ENCODE data around the gene DCTN1. TPM values are rescaled to one million over a fixed set of nuclear protein-coding genes. Genes with fewer than 3 reads are reported as not detected.

The DCTN1 gene
- 102 to 155 TPM (median 147 TPM) in 5 replicates for total RNA-seq (2022; extraction: Qiagen RNA extraction)

DNA sequence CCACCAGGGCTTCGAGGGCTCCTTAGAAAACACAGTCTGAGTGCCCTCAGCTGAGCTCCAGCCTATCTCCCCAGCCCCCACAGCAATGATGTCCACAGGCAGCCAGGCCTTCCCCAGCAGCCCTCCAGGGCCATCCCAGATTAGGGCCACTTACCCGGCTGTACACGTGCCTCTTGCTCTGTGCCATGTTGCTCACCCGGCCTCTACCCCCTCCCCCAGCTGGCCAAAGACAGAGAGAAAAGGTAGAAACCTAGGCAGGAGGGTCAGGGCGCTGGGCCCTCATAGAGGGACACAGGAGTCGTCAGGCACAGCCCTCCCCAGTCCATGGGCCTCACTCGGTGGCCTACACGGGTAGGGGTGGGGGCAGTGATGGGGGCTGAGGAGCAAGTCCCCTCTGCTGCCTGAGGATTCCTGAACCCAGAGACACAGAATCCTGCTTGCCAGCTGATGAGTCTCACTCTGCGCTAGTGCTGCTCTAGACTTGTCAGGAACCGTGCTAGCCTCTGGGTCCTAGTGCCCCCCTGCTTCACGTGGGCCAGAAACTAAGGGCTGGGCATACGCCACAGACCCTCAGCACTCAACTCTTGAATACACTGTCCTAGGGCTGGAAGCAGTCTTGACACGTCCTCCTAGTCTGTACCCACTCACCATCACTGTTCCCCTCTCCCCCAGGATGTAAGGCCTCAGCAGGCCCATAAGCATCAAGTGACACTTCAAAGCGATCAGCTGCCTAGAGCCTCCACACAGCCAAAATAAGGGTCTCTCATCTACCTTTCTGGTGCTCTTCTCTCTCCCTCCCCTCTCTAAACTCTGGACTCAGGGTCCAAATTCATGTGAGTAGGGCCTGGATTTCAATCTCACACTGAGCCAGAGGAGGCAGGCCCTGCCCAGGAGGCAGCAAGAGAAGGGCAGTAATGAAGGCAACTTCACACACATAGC, at the start of gene DCTN1:
TSS of gene DCTN1 (minus strand) at position 461 of the 939 bp plus-strand sequence. CDS start at position 187, 274 bp downstream.

GRCh38 chr2:74421221-74421870, 41.2 kb upstream of the DCTN1 start, which contains the start of the genes C2orf81 and WDR54:
Gene C2orf81, minus strand, starts transcription at chr2:74421619. Its CDS starts 59 bp downstream, at chr2:74421560.
Gene WDR54, plus strand, starts transcription at chr2:74421730. Its CDS starts 424 bp downstream, at chr2:74422154.

DNA sequence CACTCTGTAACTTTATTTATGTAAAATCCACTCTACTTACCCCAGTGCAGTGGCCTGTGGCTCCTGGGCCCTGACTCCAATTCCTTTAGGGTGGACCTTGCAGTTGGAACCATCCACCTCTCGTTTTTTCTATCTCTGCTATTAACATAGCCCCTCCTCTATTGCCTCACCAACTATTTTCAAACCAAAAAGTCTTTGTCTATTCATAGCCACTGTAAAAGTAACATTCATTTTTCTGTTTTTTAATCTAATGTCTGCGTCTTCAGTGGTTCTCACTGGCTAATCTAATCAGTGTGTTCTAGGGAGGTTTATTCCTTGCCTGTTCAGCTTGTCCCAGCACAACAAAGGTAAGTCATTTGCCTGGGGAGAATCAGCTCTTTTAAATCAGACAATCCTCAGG, 36.8 kb downstream of the DCTN1 start, which contains the start of gene SLC4A5:
TSS of gene SLC4A5 (minus strand) at position 101 of the 400 bp plus-strand sequence. CDS start 28,393 bp downstream, outside the sequence.

Other genes starting within 250 kb of the DCTN1 start
- gene BOLA3, start 232.4 kb downstream of the DCTN1 start, total RNA-seq (2022; extraction: Qiagen RNA extraction), result 121 to 144 TPM (median 132 TPM) in 5 replicates
- gene MOB1A, start 201.4 kb downstream of the DCTN1 start, total RNA-seq (2022; extraction: Qiagen RNA extraction), result 73.4 to 87.8 TPM (median 79.9 TPM) in 5 replicates
- gene MTHFD2, start 181.7 kb downstream of the DCTN1 start, total RNA-seq (2022; extraction: Qiagen RNA extraction), result 149 to 173 TPM (median 158 TPM) in 5 replicates
- gene SLC4A5, start 36.9 kb downstream of the DCTN1 start, total RNA-seq (2022; extraction: Qiagen RNA extraction), result 0.24 to 0.63 TPM (median 0.42 TPM) in 5 replicates
- gene C2orf81, start 41.3 kb upstream of the DCTN1 start, total RNA-seq (2022; extraction: Qiagen RNA extraction), result 2.5 to 4.0 TPM (median 3.3 TPM) in 5 replicates
- gene WDR54, start 41.4 kb upstream of the DCTN1 start, total RNA-seq (2022; extraction: Qiagen RNA extraction), result 71.7 to 93.6 TPM (median 91.4 TPM) in 5 replicates
- 19.7 to 29.6 TPM (median 26.0 TPM) in 5 replicates for gene RTKN, start 61.6 kb upstream of the DCTN1 start, total RNA-seq (2022; extraction: Qiagen RNA extraction)
- 53.3 to 59.3 TPM (median 55.7 TPM) in 5 replicates for gene INO80B, start 74.8 kb upstream of the DCTN1 start, total RNA-seq (2022; extraction: Qiagen RNA extraction)
- 46.5 to 91.2 TPM (median 87.8 TPM) in 5 replicates for gene WBP1, start 78.1 kb upstream of the DCTN1 start, total RNA-seq (2022; extraction: Qiagen RNA extraction)
- gene MOGS, start 85.1 kb upstream of the DCTN1 start, total RNA-seq (2022; extraction: Qiagen RNA extraction), result 38.2 to 57.7 TPM (median 53.4 TPM) in 5 replicates
- 94.6 to 158 TPM (median 138 TPM) in 5 replicates for gene MRPL53, start 92.4 kb upstream of the DCTN1 start, total RNA-seq (2022; extraction: Qiagen RNA extraction)
- gene CCDC142, start 102.7 kb upstream of the DCTN1 start, total RNA-seq (2022; extraction: Qiagen RNA extraction), result 10.8 to 16.9 TPM (median 15.4 TPM) in 5 replicates
- 15.5 to 20.4 TPM (median 17.6 TPM) in 5 replicates for gene TTC31, start 102.8 kb upstream of the DCTN1 start, total RNA-seq (2022; extraction: Qiagen RNA extraction)
- gene LBX2, start 119.3 kb upstream of the DCTN1 start, total RNA-seq (2022; extraction: Qiagen RNA extraction), result 2.5 to 4.4 TPM (median 4.2 TPM) in 5 replicates
- 31.7 to 39.8 TPM (median 34.6 TPM) in 5 replicates for gene PCGF1, start 127.4 kb upstream of the DCTN1 start, total RNA-seq (2022; extraction: Qiagen RNA extraction)
- 0.16 to 0.44 TPM (median 0.27 TPM) in 5 replicates for gene TLX2, start 134.1 kb upstream of the DCTN1 start, total RNA-seq (2022; extraction: Qiagen RNA extraction)
- gene DQX1, start 145.9 kb upstream of the DCTN1 start, total RNA-seq (2022; extraction: Qiagen RNA extraction), result 0.06 to 0.16 TPM (median 0.12 TPM) in 5 replicates
- gene AUP1, start 149.4 kb upstream of the DCTN1 start, total RNA-seq (2022; extraction: Qiagen RNA extraction), result 187 to 255 TPM (median 247 TPM) in 5 replicates
- 34.7 to 45.7 TPM (median 41.8 TPM) in 5 replicates for gene HTRA2, start 149.6 kb upstream of the DCTN1 start, total RNA-seq (2022; extraction: Qiagen RNA extraction)
- gene LOXL3, start 173.6 kb upstream of the DCTN1 start, total RNA-seq (2022; extraction: Qiagen RNA extraction), result 0.22 to 0.37 TPM (median 0.33 TPM) in 5 replicates
- 3.4 to 5.4 TPM (median 4.5 TPM) in 5 replicates for gene DOK1, start 174.4 kb upstream of the DCTN1 start, total RNA-seq (2022; extraction: Qiagen RNA extraction)